IPS DF 4.7 (cell line): Measurements from ENCODE around the gene SAMM50.

ENCODE experiments used
- DNase-seq: peaks from one replicate; pipeline ENCODE4 v3.0.0-alpha.2; 2013; ENCODE audit warnings: low spot score; ENCODE audit errors: extremely low read depth

The SAMM50 gene

DNA sequence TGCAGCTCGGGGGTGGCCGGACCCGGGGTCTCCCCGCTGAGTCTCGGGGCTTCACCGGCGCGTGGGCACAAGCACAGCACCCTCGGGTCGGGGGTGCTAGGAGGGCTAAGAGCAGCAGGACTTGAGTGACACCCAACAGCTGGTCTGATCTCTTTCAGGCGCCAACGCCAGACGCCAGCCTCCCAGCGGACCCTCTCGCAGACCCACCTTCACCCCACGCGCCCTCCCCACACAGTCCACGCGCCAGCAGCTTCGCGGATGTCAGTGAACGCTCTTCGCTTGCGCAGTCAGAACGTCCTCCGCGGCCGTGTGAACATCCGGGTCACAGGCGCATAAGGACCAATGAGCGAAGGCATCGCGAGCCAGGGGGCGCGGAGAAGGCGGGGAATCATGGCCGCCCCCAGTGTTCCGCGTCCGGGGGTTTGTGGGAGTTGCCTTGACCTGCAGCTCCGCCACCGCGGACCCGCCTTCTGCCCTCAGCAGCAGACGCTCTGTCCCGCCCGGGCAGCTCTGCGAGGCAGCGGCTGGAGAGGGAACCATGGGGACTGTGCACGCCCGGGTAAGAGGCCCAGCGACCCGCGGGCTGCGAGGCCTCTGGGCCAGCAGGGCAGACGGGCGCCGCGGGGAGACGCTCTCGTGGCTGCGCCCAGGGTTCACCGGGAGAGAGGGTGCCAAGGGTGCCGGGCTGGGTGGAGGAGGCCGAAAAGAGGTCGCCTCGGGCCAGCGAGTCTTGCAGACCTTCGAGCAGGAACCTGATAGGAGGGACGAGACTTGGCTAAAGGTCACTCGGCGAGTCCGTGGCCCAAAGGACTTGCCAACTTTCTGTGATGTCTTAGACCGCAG lies at the start of gene SAMM50:
SAMM50 (plus strand) TSS at position 403 of the 843 bp plus-strand sequence; CDS start at position 539, 136 bp downstream.
- DNase-seq: peak; percentile 51

DNA sequence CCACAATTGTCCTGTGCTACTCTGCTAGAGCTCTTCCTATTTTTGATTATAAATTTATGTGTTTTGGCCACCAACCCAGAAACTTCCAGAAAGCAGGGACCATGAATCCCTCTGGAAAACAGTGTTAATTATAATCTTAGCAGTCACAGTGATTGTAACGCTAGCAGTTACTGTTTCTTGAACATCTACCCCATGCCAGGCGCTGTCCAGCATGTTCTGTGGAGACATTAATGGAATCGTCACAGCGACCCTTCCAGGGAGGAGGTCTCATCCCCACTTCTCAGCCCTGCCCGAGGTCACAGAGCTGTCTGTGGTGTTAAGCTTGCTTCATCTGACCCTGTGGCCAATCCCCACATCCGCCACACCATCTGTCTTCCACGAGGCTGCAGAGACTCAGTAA lies 49.6 kb upstream of the SAMM50 start:
- DNase-seq: no peak

DNA sequence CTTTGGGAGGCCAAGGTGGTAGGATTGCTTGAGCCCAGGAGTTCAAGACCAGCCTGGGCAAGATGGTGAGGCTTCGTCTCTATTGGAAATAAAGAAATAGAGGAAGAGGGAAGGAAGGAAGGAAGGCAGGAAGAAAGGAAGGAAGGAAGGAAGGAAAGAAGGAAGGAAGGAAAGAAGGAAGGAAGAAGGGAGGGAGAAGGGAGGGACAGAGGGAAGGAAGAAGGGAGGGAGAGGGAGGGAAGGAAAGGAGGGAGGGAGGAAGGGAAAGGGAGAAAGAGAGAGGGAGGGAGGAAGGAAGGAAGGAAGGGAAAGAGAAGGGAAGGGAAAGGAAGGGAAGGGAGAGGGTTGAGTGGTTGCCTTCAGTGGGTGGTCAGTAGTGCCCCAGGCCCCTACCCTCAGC lies 45.5 kb upstream of the SAMM50 start:
- DNase-seq: no peak

DNA sequence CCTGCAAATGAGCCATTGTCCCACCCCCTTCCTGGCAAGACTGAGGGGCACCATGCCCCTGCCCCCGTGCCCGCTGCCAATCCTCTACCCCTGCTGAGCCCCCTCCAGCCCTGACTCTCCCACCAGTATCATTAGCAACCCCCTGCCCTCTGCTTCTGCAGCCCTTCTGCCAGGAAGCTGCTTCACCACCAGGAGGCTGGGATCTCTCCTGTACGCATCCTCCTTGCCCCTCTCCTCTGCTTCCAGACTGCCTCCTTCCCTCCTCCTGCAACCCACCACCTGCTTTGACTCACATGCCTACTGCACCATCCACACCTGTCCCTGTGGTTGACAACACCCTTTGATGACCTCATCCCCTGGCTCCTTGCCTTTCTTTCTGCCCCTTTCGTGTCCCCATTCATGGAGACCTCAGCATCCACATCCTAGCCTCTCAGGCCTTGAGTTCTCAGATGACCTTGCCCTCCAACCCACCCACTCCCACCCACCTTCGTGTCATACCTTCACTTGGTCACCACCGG lies 45.0 kb upstream of the SAMM50 start:
- DNase-seq: no peak

DNA sequence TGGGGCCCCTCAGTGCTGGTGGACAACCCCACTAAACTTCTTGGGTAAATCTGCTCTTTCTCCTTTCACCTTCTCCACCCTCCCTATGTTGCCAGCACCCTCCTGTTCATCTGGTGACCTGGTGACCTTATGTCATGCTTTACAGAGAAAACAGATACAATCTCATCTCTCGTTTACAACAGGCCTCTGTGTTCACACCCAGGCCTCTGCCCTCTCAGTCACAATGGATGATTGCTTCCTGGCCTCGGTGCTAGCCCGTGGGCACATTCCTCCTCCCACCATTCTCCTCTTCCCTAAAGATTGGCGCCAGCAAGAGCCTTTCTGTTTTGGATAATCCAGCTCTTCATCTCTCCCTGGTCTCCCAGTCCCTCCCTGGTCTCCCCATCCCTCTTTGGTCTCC lies 43.9 kb upstream of the SAMM50 start:
- DNase-seq: no peak

DNA sequence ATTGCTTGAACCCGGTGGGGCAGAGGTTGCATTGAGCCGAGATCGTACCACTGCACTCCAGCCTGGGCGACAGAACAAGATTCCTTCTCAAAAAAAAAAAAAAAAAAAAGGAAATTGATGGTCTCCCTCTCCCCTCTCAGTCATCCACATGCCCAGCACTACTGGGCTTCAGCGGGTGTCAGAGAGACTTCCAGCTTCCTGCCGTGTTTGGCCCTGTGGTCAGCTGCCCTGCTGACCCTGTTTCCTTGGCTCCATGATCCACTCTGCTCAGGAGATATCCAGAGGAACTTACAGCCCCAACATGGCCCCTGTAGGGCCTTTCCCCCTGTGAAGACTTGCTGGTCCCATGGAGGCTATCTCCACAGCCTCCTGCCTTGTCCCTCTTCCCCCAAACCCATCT lies 37.7 kb upstream of the SAMM50 start:
- no peak for DNase-seq

DNA sequence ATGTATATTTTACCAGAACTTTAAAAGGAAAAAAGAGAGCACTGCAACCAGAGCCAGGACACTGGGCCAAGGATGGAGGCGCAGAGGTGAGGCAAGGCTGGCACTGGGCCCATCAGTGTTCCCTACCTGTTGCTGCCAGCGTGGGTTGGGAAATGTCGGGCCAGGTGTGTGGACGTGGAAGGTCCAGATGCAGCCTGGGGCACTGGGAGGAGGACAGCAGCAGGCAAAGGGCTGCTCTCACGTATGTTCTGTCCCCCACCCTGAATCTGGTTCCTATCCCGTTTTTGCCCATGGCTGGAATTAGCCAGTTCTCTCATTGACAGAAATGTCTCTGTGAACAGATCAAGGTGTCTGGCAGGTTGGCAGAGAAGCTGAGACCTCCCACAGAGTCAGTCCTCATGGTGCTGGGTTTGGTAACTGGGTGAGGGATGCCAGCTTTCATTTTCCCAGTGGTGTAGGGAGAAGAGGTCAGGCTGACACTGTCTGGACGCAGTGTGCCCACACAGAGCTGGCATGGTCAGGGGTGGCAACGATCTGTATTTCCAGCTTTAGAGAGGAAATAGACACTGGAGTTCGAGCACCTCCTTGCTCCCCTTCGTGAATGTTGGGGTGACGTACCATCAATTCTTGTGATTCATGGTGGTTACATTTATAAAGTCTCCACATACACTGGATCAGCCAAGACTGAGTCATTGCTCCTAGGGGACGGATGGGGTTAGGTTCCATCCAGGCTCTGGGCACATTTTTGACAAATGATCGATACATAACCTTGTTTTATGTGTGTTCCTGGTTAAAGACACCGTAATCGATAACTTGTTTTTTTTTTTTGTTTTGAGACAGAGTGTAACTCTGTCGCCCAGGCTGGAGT lies 35.9 kb upstream of the SAMM50 start:
- DNase-seq: no peak

DNA sequence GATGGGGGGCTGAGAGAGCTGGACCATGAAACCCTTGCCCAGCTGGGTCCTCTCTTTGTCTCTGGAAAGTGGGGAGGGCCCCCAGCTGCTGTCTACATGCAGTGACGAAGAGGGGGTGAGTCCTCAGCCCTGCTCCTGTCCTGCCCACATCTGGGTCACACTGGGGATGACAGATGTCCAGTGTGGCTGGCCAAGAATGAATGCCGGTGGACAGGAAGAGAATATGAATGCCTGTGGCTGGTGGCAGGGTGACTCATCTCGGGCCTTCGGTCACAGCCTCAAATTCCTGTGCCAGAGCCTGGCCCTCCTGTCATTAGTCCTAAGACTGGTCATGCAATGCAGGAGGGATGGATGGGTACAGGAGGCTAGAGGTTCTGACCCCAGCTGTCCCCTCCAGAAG lies 33.9 kb upstream of the SAMM50 start:
- no peak for DNase-seq

DNA sequence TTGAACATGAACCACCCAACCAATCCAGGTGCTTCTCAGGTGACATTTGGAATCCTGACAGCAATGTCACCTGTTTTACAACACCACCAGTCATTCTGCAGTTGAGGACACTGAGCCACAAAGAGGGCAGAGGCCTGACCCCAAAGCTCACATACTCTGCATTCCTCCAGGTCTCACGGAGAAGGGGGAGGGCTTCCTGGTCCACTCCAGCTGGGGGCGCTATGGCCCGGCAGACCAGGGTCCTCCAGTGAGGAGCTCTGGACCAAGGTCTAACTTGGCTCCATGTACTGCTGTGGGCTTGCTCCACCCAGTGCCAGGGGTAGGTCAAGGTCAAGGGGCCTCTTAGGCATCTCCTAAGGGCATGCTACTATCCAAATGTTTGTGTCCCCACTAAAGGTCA lies 33.1 kb upstream of the SAMM50 start:
- DNase-seq: no peak

DNA sequence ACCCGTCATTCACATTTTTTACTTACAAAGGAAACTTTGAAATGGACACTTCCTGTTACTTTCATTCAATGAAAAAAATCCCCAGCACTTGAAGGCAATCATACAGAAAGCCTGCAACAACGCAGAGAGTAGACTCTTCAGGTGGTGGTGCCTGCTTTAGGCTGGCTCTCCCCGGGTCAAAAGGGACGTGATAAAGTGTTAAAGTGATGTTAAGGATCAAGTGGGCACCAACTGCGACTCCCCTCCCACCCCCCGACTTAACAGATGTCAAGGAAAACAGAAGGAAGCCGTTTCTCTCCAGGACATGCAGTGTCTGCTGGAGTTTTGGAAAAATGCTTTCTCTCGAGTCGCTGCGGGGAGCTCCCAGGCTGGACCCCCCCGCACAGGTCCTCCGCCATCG lies 32.1 kb upstream of the SAMM50 start:
- DNase-seq: no peak

DNA sequence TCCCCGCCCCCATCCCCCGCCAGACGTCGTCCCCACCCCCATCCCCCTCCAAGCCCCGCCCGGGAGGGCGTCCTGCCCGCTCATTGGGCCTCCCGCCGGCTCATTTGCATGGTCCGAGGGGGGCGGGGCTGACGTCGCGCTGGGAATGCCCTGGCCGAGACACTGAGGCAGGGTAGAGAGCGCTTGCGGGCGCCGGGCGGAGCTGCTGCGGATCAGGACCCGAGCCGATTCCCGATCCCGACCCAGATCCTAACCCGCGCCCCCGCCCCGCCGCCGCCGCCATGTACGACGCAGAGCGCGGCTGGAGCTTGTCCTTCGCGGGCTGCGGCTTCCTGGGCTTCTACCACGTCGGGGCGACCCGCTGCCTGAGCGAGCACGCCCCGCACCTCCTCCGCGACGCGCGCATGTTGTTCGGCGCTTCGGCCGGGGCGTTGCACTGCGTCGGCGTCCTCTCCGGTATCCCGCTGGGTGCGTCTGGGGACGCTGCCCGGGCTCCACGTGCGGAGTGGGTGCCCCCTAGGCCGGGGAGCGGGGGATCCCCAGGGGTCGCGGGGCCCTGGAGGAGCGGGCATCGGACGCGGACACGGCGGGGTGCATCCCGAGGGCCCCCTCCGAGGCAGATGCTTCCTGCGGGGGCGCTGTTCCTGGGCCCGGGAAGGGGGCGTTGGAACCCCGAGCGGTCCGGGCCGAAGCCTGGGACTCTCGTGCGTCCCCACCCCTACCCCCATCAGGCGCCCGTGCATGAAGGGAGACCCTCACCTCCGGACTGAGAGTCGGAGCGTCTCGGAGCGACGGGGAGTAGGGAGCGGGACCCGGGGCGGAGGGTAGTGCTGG lies 31.4 kb upstream of the SAMM50 start, which contains the start of gene PNPLA3:
PNPLA3 (plus strand) TSS at position 175 of the 834 bp plus-strand sequence; CDS start at position 282, 107 bp downstream.
- DNase-seq: no peak

DNA sequence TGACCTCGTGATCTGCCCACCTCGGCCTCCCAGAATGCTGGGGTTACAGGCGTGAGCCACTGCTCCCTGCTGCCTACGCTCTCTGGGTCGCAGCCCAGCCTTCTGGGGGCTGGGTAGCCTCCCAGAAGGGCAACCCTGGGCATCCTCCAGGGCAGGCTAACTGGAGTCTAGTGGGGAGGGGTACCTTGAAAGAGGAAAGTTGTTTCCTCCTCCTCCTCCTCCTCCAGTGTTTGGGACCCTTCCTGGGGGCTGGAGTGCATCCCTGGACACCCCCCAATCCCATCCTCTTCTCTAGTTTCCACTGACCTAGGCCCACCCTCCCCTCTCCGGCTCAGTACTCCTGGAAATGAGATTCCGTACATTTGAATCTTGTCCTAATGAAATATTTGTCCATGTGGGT lies 30.4 kb upstream of the SAMM50 start:
- no peak for DNase-seq

DNA sequence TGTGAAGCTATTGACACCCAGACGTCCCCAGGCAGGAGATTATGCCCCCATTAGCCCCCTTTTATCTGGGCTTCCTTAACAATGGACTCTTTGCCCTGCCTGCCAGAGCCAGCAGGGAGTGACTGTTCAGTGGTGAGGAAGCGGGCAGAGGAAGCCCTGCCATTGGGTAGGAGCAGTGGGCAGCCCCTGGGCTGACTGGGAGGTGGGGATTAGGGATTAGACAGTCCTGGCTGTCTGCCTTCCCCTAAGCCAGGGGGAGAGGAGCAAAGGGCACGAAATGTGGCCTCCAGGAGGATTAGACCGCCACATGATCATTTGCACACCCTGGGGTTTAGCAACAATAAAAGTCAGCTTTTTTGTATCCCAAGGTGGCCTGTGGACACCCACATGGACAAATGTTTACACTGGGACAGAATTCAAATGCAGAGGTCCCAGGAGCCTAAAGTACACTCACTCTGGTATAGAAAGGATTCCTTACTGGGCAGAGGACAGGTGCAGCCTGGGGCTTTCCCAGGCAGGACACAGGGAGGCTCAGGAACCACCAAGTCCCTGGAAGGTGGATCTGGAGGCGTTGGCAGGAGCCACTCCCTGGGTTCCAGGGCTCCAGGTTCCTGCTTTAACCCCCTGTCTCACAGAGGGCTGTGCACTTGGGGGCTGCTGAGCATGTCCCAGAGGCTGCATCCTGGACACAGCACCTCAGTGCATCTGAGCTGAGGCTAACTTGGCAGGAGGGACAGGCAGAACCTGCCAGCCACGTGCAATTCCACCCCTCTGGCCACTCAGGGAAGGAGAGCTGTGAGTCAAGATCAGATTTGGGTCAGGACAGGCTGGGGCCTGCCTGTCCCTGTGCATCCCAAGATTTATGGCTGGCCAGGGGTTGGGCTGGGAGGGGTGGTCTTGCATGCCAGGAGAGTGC lies 29.6 kb upstream of the SAMM50 start:
- DNase-seq: no peak

DNA sequence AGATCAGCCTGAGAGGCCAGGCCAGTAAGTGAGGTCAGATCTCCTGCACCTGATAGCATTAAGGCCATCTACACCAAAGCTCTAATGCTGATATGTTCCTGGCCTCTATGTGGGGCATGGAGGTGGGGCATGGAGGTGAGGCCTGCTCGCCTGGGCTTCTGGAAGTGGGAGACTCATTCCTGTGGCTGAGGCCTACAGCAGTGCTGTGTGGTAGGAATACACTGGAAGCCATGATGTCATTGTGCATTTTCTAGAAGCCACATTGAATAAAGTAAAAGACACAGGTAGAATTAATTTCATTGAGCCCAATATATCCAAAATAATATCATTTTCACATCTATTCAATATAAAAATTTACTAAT lies 28.9 kb upstream of the SAMM50 start:
- no peak for DNase-seq

DNA sequence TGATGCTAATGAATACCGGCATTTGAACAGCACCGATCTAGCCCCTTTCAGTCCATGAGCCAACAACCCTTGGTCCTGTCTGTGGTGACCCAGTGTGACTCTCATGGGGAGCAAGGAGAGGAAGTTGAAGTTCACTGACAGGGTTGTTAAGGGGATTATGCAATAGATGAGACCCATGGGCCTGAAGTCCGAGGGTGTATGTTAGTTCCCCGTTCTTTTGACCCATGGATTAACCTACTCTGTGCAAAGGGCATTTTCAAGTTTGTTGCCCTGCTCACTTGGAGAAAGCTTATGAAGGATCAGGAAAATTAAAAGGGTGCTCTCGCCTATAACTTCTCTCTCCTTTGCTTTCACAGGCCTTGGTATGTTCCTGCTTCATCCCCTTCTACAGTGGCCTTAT lies 26.8 kb upstream of the SAMM50 start:
- no peak for DNase-seq

DNA sequence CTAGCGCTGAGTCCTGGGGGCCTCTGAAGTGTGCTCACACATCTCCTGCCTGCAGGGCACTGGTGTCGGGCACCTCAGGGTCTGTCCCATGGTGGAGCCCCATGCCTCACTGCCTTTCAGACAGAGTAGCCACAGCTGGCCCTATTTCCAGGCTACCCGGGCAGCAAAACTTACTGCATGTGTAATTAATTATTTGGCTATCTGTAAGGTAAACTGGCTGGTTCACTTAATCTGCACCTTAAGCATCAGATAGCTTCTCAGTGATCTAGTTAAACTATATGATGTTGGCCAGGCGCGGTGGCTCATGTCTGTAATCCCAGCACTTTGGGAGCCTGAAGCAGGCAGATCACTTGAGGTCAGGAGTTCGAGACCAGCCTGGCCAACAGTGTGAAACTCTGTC lies 26.3 kb upstream of the SAMM50 start:
- DNase-seq: no peak

DNA sequence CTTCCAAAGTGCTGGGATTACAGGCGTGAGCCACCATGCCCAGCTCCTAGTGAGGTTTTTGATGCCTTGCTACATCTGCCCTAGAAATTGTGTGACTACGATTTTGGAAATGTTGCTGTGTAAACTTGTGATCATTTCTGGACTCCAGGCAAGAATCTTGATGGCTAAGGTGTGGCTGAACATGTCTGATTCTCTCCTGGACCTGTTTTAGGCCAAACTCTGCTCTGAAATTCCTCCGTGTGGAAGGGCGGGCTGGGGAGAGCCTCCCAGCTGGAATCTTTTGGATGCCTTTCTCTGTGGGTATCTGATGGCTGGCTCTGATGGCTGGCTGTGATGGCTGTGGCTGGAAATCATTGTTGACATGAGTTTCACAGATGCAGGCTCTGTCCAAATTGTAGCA lies 23.5 kb upstream of the SAMM50 start:
- no peak for DNase-seq

DNA sequence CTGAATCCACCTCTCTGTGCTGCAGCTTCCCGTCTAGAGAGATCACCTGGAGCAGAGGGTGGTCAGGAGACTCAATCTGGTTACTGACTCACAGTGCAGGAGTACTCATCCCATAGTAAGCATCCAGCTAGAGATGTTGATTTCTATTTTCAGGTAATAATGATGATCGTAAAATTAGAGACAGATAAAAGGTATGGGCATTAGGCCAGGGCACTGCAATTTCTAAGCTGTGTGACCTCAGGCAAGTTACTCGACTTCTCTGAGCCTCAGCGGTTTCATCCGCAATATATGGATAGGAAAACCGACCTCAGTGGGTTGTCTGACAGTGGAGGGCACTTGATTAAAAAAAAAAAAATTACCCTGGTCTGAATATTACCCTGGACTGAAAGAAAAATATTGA lies 13.8 kb upstream of the SAMM50 start:
- no peak for DNase-seq

DNA sequence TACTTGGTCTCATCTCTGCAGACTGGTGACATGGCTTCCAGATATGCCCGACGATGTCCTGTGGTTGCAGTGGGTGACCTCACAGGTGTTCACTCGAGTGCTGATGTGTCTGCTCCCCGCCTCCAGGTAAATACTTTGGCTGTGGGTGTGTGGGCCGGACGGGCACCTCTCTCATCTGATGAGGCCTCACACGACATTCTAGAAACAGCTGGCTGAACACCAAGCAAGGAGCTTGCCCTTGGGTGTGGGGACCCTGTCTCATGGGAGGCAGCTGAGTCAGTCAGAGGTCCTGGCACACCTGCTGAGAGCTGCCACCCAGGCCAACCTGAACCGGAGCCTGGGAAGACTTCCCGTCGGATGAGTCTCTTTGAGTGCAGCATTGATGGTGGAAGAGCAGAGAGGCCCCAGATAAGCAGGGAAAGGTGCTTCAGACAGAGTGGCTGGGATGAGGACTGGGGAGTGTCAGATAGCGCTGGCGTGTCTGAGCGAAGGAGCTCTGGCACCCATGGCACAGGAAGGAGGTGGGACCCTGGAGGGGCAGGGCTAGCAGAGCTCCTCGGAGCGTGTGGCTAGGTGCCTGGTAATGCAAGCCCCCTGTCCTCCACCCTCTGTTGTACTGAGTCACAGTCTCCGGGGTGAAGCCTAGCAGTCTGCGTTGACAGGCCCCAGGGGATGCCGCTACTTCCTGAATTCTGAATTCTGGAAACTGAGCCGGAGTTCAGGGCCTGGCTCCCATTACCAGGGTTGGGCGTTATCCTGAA lies 10.4 kb upstream of the SAMM50 start:
- no peak for DNase-seq
